ENCODE results near the gene KRT84.

Gene KRT84

DNA sequence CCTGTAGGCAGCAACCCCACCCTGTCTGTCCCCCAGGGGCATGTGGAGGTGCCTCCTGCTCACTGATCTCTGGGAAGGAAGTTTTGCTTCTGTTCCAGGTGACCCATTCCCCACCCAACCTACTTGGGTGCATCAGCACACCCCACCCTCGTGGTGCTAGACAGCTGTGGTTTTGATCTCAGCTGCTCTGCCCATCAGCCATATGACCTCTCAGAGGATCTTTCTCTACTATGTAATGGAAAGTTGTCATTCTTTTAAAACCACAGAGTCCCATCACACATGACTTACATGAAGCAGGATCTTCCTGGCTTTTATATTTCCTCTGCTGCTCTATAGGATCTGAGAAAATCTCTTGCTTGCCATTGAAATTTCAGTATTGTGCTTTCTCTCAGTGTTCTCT lies 34.2 kb upstream of the KRT84 start:
- no peak for DNase-seq (ENCODE audit: extremely low spot score)
- TF ChIP-seq CTCF (IDR thresholded peaks at IDR 0.05; ENCODE audit: control extremely low read depth, extremely low read depth, low read depth, missing control alignments) = no peak
- ChIA-PET POLR2A (no interaction called here), CTCF (no interaction called here)

GRCh38 chr12:52418576-52419110 lies 33.2 kb upstream of the KRT84 start:
- ChIA-PET CTCF (interaction anchor here (0.9 to 1.4 kb wide), 2 partner anchors 9 to 24 kb away, joined by 3 to 4 read pairs; no protein-coding TSS in a partner anchor), POLR2A (no interaction called here)
- DNase-seq (ENCODE audit: extremely low spot score) = no peak
- no peak for TF ChIP-seq CTCF (IDR thresholded peaks at IDR 0.05; ENCODE audit: control extremely low read depth, extremely low read depth, low read depth, missing control alignments)

GRCh38 chr12:52417740-52418139 lies 32.3 kb upstream of the KRT84 start:
- no peak for TF ChIP-seq CTCF (IDR thresholded peaks at IDR 0.05; ENCODE audit: control extremely low read depth, extremely low read depth, low read depth, missing control alignments)
- ChIA-PET POLR2A (no interaction called here), CTCF (interaction anchor here (1.4 kb wide), 1 partner anchor 10 kb away, joined by 4 read pairs; no protein-coding TSS in a partner anchor)
- no peak for DNase-seq (ENCODE audit: extremely low spot score)

DNA sequence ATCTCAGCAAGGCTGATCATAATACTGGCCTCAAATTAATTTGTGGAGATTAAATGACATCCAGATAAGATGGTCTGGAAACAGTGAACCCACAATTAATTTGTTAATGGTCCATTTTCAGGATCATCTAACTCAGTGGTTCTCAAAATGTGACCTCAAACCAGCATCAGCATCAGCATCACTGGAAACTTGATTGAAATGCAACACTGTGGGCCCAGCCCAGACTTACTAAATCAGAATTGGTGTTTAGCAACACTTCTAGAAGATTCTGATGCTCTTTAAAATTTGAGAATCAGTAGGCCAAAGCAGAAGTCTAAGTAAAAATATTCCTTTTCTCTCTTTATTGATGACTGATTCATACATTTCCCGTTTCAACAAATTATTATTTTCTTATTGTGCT lies 31.3 kb upstream of the KRT84 start:
- TF ChIP-seq CTCF (IDR thresholded peaks at IDR 0.05; ENCODE audit: control extremely low read depth, extremely low read depth, low read depth, missing control alignments) = no peak
- CTCF ChIA-PET = no interaction called here
- DNase-seq (ENCODE audit: extremely low spot score) = no peak
- POLR2A ChIA-PET = no interaction called here

DNA sequence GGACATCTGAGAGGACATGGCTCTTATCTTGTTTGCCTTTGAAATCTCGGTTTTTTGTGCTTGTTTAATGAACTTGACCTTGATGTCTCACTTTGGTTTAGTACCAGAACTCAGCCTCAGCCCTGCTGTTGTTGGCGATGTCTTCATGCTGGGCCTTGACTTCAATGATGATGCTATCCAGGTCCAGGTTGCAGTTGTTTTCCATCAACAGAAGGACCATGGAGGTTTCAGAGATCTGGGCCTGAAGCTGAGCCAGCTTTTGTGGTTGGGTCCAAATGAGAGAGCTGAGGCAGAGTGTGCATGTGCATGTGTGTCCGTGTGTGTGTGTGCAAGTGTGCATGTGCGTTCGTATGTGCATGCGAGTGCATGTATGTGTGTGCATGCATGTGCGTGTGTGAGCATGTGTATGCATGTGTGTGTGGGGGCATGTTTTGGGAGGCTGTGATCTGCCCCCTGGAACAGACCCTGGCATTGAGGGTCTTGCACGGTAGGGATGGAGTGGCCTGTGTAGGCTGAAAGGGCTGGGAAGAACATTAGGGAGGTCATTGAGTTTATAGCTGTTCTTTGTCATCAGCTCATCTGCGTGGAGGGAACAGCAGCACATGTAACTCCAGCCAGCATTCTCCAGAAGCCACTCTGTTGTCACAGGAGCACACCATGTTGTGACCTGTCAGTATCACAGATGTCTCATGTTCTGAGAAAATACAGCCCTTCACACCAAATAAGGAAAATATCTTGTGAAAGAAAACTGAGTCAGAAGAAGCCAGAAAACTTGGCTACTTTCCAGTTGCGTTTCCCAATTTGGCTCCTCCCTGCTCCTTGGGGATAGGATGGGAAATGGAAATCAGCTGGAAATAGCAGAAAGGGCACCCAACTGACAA lies 30.7 kb upstream of the KRT84 start:
- no peak for DNase-seq (ENCODE audit: extremely low spot score)
- TF ChIP-seq CTCF (IDR thresholded peaks at IDR 0.05; ENCODE audit: control extremely low read depth, extremely low read depth, low read depth, missing control alignments) = no peak
- ChIA-PET POLR2A (no interaction called here), CTCF (interaction anchor here (0.8 kb wide), 1 partner anchor 47 kb away, joined by 3 read pairs; no protein-coding TSS in a partner anchor)

- ChIA-PET CTCF (interaction anchor here (1.6 kb wide), 2 partner anchors 10 to 11 kb away, joined by 4 to 5 read pairs; no protein-coding TSS in a partner anchor), POLR2A (no interaction called here)
- DNase-seq (ENCODE audit: extremely low spot score) = no peak
- TF ChIP-seq CTCF (IDR thresholded peaks at IDR 0.05; ENCODE audit: control extremely low read depth, extremely low read depth, low read depth, missing control alignments) = no peak
Measured at GRCh38 chr12:52414936-52415335, 29.5 kb upstream of the KRT84 start.
